Right atrium auricular region (tissue), 2 donors: ENCODE measurements around the gene ORMDL1. TPM values are rescaled to one million over a fixed set of nuclear protein-coding genes. Genes with fewer than 3 reads are reported as not detected.

ENCODE experiments used
- DNase-seq: peaks from one replicate; pipeline ENCODE4 v3.0.0-alpha.2; 2019; ENCODE audit warnings: low spot score
- H3K27ac ChIP-seq, 2 donors: fragments of 200-600 bp; sonication (generic); 1 replicate in 1 of 2; 2 replicates in 1 of 2; pipeline ENCODE4 v1.5.1; 2016 to 2019
- H3K27me3 ChIP-seq, 2 donors: fragments of 200-600 bp; sonication (generic); one replicate each; pipeline versions ENCODE4 v1.5.1 to v1.6.0; 2017 to 2019
- H3K36me3 ChIP-seq: fragments of 200-600 bp; sonication (generic); one replicate; pipeline ENCODE4 v1.5.1; 2016
- H3K4me1 ChIP-seq, 2 donors: fragments of 200-600 bp; sonication (generic); one replicate each; pipeline versions ENCODE4 v1.5.1 to v1.6.0; 2017 to 2019
- H3K4me3 ChIP-seq, 2 donors: fragments of 200-600 bp; sonication (generic); 1 replicate in 1 of 2; 2 replicates in 1 of 2; pipeline ENCODE4 v1.5.1; 2017 to 2019; ENCODE audit warnings: mild to moderate bottlenecking in 1 of 2, moderate library complexity in 1 of 2
- H3K9me3 ChIP-seq, 2 donors: fragments of 200-600 bp; sonication (generic); one replicate each; pipeline ENCODE4 v1.5.1; 2019
- CTCF ChIP-seq, 2 donors: fragments of 200-600 bp; sonication (generic); IDR thresholded peaks; one replicate each; pipeline ENCODE4 v1.5.1; 2019; ENCODE audit warnings: antibody characterized with exemption in 2 of 2
- total RNA-seq, 2 donors: library from RNA; depleted of rRNA; stranded (reverse); fragments of >200 nt; gene quantifications; one replicate each; pipeline ENCODE4 v1.1.0, GENCODE V29; 2016

The ORMDL1 gene
- total RNA-seq, 2 donors from 2014 or later = 27.3 to 33.3 TPM

- Histone ChIP-seq H3K36me3 (no peaks in the 10 kb centered on the region), H3K27me3 (no peaks in the 10 kb centered on the region), H3K4me1 (no peaks in the 10 kb centered on the region), H3K9me3 (no peaks in the 10 kb centered on the region), H3K4me3 (no peak overlapping the region), H3K27ac (no peak overlapping the region)
- TF ChIP-seq CTCF (IDR thresholded peaks at IDR 0.05) = no peak
- DNase-seq = no peak
Observed at GRCh38 chr2:189799531-189799930, 15.4 kb upstream of the ORMDL1 start.

GRCh38 chr2:189799030-189799331, 14.8 kb upstream of the ORMDL1 start:
- Histone ChIP-seq H3K36me3 (peaks cover 2% of the 10 kb centered on the region), H3K4me3 (no peak overlapping the region), H3K27me3 (no peaks in the 10 kb centered on the region), H3K27ac (no peak overlapping the region), H3K9me3 (no peaks in the 10 kb centered on the region), H3K4me1 (no peaks in the 10 kb centered on the region)
- DNase-seq = no peak
- peak in 1 of 2 donors; percentile 2 for TF ChIP-seq CTCF (IDR thresholded peaks at IDR 0.05)

GRCh38 chr2:189798312-189799029, 14.3 kb upstream of the ORMDL1 start:
- Histone ChIP-seq H3K27me3 (no peaks in the 10 kb centered on the region), H3K4me1 (no peaks in the 10 kb centered on the region), H3K27ac (no peak overlapping the region), H3K36me3 (peaks cover 7% of the 10 kb centered on the region), H3K9me3 (no peaks in the 10 kb centered on the region), H3K4me3 (no peak overlapping the region)
- TF ChIP-seq CTCF (IDR thresholded peaks at IDR 0.05) = peak; percentile 19 to 56
- DNase-seq = no peak

- H3K36me3 ChIP-seq = peaks cover 11% of the 10 kb centered on the region
- TF ChIP-seq CTCF (IDR thresholded peaks at IDR 0.05) = no peak
- no peak overlapping the region for H3K4me3 ChIP-seq
- H3K9me3 ChIP-seq = no peaks in the 10 kb centered on the region
- H3K27me3 ChIP-seq = no peaks in the 10 kb centered on the region
- H3K4me1 ChIP-seq = no peaks in the 10 kb centered on the region
- no peak for DNase-seq
- no peak overlapping the region for H3K27ac ChIP-seq
Observed at GRCh38 chr2:189797902-189798301, 13.8 kb upstream of the ORMDL1 start.

- H3K27ac ChIP-seq = no peak overlapping the region
- H3K36me3 ChIP-seq = peaks cover 15% of the 10 kb centered on the region
- no peaks in the 10 kb centered on the region for H3K4me1 ChIP-seq
- no peak for DNase-seq
- H3K4me3 ChIP-seq = no peak overlapping the region
- H3K27me3 ChIP-seq = no peaks in the 10 kb centered on the region
- TF ChIP-seq CTCF (IDR thresholded peaks at IDR 0.05) = no peak
- no peaks in the 10 kb centered on the region for H3K9me3 ChIP-seq
Observed at GRCh38 chr2:189794310-189794709, 10.2 kb upstream of the ORMDL1 start.
